Forelimb muscle (tissue), 1 donor: Measurements from ENCODE around the gene RHOXF2B. TPM values are rescaled to one million over a fixed set of nuclear protein-coding genes. Genes with fewer than 3 reads are reported as not detected.

ENCODE experiments used
- polyA plus RNA-seq: library from polyadenylated mRNA; unstranded; fragments of 120-200 nt; gene quantifications from one replicate; pipeline ENCODE4 v1.2.1, GENCODE V29; 2013; ENCODE audit not compliant: insufficient read length

The RHOXF2B gene
- polyA plus RNA-seq, 1 donor, result not detected

Other genes with a start within 250 kb of the RHOXF2B start
- 13.5 TPM for gene UPF3B, start 224.7 kb downstream of the RHOXF2B start, polyA plus RNA-seq
- 9.0 TPM for gene RNF113A, start 206.0 kb downstream of the RHOXF2B start, polyA plus RNA-seq
- gene NDUFA1, start 205.9 kb downstream of the RHOXF2B start, polyA plus RNA-seq, result 92.8 TPM
- gene AKAP14, start 181.8 kb downstream of the RHOXF2B start, polyA plus RNA-seq, result not detected
- gene NKAP, start 133.9 kb downstream of the RHOXF2B start, polyA plus RNA-seq, result 9.0 TPM
- gene RHOXF1, start 38.2 kb upstream of the RHOXF2B start, polyA plus RNA-seq, result not detected
- 0.09 TPM for gene RHOXF2, start 80.9 kb upstream of the RHOXF2B start, polyA plus RNA-seq
- 13.4 TPM for gene ZBTB33, start 173.1 kb upstream of the RHOXF2B start, polyA plus RNA-seq
- gene TMEM255A, start 233.8 kb upstream of the RHOXF2B start, polyA plus RNA-seq, result 9.3 TPM